Small intestine (tissue), 7 donors: Measurements from ENCODE around the gene SLC12A1. TPM values are rescaled to one million over a fixed set of nuclear protein-coding genes. Genes with fewer than 3 reads are reported as not detected.

Experiments
- DNase-seq, 2 donors: peaks; one replicate each; pipeline versions ENCODE4 v3.0.0 to v3.0.0-alpha.2; 2013
- FAIRE-seq: peaks from 2 replicates; lab custom pipeline; 2012; peaks lifted over from hg19 to GRCh38; lab: Jason Lieb, UNC
- H3K27ac ChIP-seq, 3 donors: one replicate each; pipeline ENCODE4 v1.5.1; 2013; ENCODE audit warnings: low read length in 2 of 3, mild to moderate bottlenecking in 2 of 3, control low read depth in 1 of 3, inconsistent platforms in 1 of 3, low read depth in 1 of 3, moderate library complexity in 1 of 3
- H3K27me3 ChIP-seq, 3 donors: one replicate each; pipeline ENCODE4 v1.6.1; 2013; ENCODE audit warnings: low read length in 3 of 3, inconsistent platforms in 1 of 3; ENCODE audit not compliant: control insufficient read depth in 3 of 3, insufficient read depth in 3 of 3
- H3K36me3 ChIP-seq, 3 donors: one replicate each; pipeline ENCODE4 v1.6.1; 2013; ENCODE audit warnings: low read length in 3 of 3, inconsistent platforms in 1 of 3, low read depth in 1 of 3, mild to moderate bottlenecking in 1 of 3, moderate library complexity in 1 of 3; ENCODE audit not compliant: control insufficient read depth in 3 of 3, insufficient read depth in 2 of 3
- H3K4me1 ChIP-seq, 3 donors: one replicate each; pipeline ENCODE4 v1.6.1; 2013; ENCODE audit warnings: low read length in 2 of 3, inconsistent platforms in 1 of 3, low read depth in 1 of 3, mild to moderate bottlenecking in 1 of 3, moderate library complexity in 1 of 3; ENCODE audit not compliant: control insufficient read depth in 3 of 3, insufficient read depth in 2 of 3
- H3K4me3 ChIP-seq, 3 donors: one replicate each; pipeline ENCODE4 v1.5.1; 2013; ENCODE audit warnings: low read length in 3 of 3, control low read depth in 1 of 3, inconsistent platforms in 1 of 3, low read depth in 1 of 3, mild to moderate bottlenecking in 1 of 3, moderate library complexity in 1 of 3
- H3K9me3 ChIP-seq, 2 donors: one replicate each; pipeline ENCODE4 v1.6.1; 2013; ENCODE audit warnings: low read depth in 1 of 2, low read length in 1 of 2; ENCODE audit not compliant: control insufficient read depth in 2 of 2, insufficient read depth in 1 of 2
- WGBS, 3 donors: extraction: QIAGEN DNeasy Blood & Tissue Kit; methylation state at CpG; one replicate each; pipeline ENCODE4 v1.1.7; 2013; 5-methylcytosine and 5-hydroxymethylcytosine counted together
- polyA plus RNA-seq, 4 donors: library from polyadenylated mRNA; stranded (reverse) in 3 of 4; unstranded in 1 of 4; fragments of 200-250 nt in 3 of 4; fragments of 120-200 nt in 1 of 4; gene quantifications; one replicate each; pipeline versions ENCODE4 v1.2.1 to v1.2.3, GENCODE V29; 2013
- donor health status: healthy with polysubstance abuse.
- donor health status: control.
- donor health status: control.
- donor health status: Bipolar disorder and iron deficiency.
- donor health status: healthy.

The SLC12A1 gene
- polyA plus RNA-seq, 4 donors = 0.04 to 0.06 TPM; not detected in 2

GRCh38 chr15:48332642-48333034 lies 126.5 kb downstream of the SLC12A1 start:
- peaks cover 0 to 9% (median 0%) of the 10 kb centered on the region in 3 donors for H3K27me3 ChIP-seq
- no peaks in the 10 kb centered on the region for H3K9me3 ChIP-seq
- no peak for FAIRE-seq
- whole genome bisulfite sequencing, 3 donors = 8 to 21% (median 10%) methylated on average over 9 of the region's 9 CpGs
- DNase-seq = peak in 1 of 2 donors; percentile 11
- peaks cover 0 to 2% (median 2%) of the 10 kb centered on the region in 3 donors for H3K36me3 ChIP-seq
- H3K4me3 ChIP-seq = peak overlapping the region in 1 of 3 donors; percentile 92
- peaks cover 3 to 5% (median 3%) of the 10 kb centered on the region in 3 donors for H3K4me1 ChIP-seq
- no peak overlapping the region for H3K27ac ChIP-seq

GRCh38 chr15:48333540-48333939 lies 127.4 kb downstream of the SLC12A1 start:
- peaks cover 3 to 5% (median 3%) of the 10 kb centered on the region in 3 donors for H3K4me1 ChIP-seq
- no peak overlapping the region for H3K4me3 ChIP-seq
- H3K27ac ChIP-seq = no peak overlapping the region
- FAIRE-seq = no peak
- H3K27me3 ChIP-seq = peaks cover 0 to 3% (median 0%) of the 10 kb centered on the region in 3 donors
- no peaks in the 10 kb centered on the region for H3K9me3 ChIP-seq
- DNase-seq = peak; percentile 27 to 44
- WGBS, 3 donors = 8 to 30% (median 14%) methylated on average over 4 of the region's 4 CpGs
- H3K36me3 ChIP-seq = peaks cover 0 to 2% (median 2%) of the 10 kb centered on the region in 3 donors

GRCh38 chr15:48334260-48334659 lies 128.2 kb downstream of the SLC12A1 start:
- Histone ChIP-seq H3K36me3 (peaks cover 0 to 2% (median 2%) of the 10 kb centered on the region in 3 donors), H3K27me3 (no peaks in the 10 kb centered on the region), H3K4me1 (peaks cover 3 to 5% (median 3%) of the 10 kb centered on the region in 3 donors), H3K27ac (no peak overlapping the region), H3K9me3 (no peaks in the 10 kb centered on the region), H3K4me3 (no peak overlapping the region)
- WGBS, 3 donors = 71 to 85% (median 76%) methylated on average over 2 of the region's 2 CpGs
- no peak for DNase-seq
- no peak for FAIRE-seq

- H3K9me3 ChIP-seq = no peaks in the 10 kb centered on the region
- no peak overlapping the region for H3K27ac ChIP-seq
- DNase-seq (no peak), FAIRE-seq (no peak)
- WGBS, 3 donors = 86 to 90% (median 90%) methylated on average over 2 of the region's 2 CpGs
- no peaks in the 10 kb centered on the region for H3K27me3 ChIP-seq
- H3K4me3 ChIP-seq = no peak overlapping the region
- H3K36me3 ChIP-seq = peaks cover 0 to 2% (median 2%) of the 10 kb centered on the region in 3 donors
- H3K4me1 ChIP-seq = peaks cover 0 to 3% (median 0%) of the 10 kb centered on the region in 3 donors
Observed at GRCh38 chr15:48336940-48337339, 130.8 kb downstream of the SLC12A1 start.

GRCh38 chr15:48337607-48338006 lies 131.5 kb downstream of the SLC12A1 start:
- Histone ChIP-seq H3K4me1 (no peaks in the 10 kb centered on the region), H3K4me3 (no peak overlapping the region), H3K36me3 (peaks cover 0 to 2% (median 2%) of the 10 kb centered on the region in 3 donors), H3K9me3 (no peaks in the 10 kb centered on the region), H3K27me3 (no peaks in the 10 kb centered on the region), H3K27ac (no peak overlapping the region)
- FAIRE-seq (no peak), DNase-seq (no peak)
- WGBS, 3 donors = 78 to 91% (median 81%) methylated on average over 1 of the region's 1 CpG

DNA sequence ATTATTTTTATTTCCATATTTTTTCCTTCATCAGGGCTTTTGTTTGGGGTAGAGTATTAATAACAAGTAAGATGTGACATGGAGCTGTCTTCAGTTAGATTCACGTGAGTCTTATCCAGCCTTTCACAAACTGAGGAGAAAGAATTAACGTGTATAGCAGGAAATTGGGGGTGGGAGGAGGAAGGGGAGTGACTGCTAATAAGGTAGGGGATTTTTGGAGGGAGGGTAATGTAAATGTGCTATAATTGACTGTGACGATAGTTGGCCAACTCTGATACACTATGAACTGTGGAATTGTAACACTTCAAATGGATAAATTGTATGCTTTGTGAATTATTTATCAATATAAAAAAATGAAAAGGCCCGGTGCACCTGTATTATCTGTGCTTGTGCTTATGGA lies 134.0 kb downstream of the SLC12A1 start:
- H3K4me1 ChIP-seq = no peaks in the 10 kb centered on the region
- no peak for DNase-seq
- no peaks in the 10 kb centered on the region for H3K27me3 ChIP-seq
- FAIRE-seq = no peak
- 76 to 78% (median 78%) methylated on average over 4 of the region's 4 CpGs for WGBS, 3 donors
- H3K36me3 ChIP-seq = peaks cover 0 to 7% (median 2%) of the 10 kb centered on the region in 3 donors
- H3K4me3 ChIP-seq = no peak overlapping the region
- no peaks in the 10 kb centered on the region for H3K9me3 ChIP-seq
- no peak overlapping the region for H3K27ac ChIP-seq

DNA sequence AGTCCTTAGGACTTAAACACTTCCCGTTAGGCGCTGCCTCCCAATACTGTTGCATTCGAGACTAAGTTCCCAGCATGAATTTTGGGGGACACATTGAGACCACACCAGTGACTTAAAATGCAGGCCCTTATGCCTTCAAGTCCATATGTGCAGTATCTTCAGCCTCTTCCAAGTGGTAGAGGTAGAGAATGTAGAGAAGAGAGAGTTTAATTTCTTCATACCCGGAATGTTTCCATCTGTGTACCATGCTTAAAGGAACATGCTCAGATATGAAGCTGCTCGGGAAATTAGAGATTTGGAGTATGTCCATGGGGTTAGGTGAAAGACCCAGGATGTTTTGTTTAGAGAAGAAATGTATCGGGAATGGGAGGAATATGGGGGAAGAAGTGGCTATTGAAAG lies 137.8 kb downstream of the SLC12A1 start:
- H3K27me3 ChIP-seq = no peaks in the 10 kb centered on the region
- no peak overlapping the region for H3K4me3 ChIP-seq
- no peak overlapping the region for H3K27ac ChIP-seq
- H3K36me3 ChIP-seq = peaks cover 0 to 7% (median 0%) of the 10 kb centered on the region in 3 donors
- no peaks in the 10 kb centered on the region for H3K4me1 ChIP-seq
- DNase-seq (no peak), FAIRE-seq (no peak)
- no peaks in the 10 kb centered on the region for H3K9me3 ChIP-seq
- 92 to 95% (median 93%) methylated on average over 6 of the region's 6 CpGs for WGBS, 3 donors

- no peak for FAIRE-seq
- H3K27ac ChIP-seq = no peak overlapping the region
- H3K36me3 ChIP-seq = peaks cover 0 to 7% (median 0%) of the 10 kb centered on the region in 3 donors
- H3K27me3 ChIP-seq = no peaks in the 10 kb centered on the region
- H3K4me3 ChIP-seq = no peak overlapping the region
- H3K4me1 ChIP-seq = no peaks in the 10 kb centered on the region
- no peaks in the 10 kb centered on the region for H3K9me3 ChIP-seq
- no peak for DNase-seq
Observed at GRCh38 chr15:48345516-48345915, 139.4 kb downstream of the SLC12A1 start.
